ENCODE data around the gene GHR. TPM values are rescaled to one million over a fixed set of nuclear protein-coding genes. Genes with fewer than 3 reads are reported as not detected.

Gene GHR
- total RNA-seq, 1 donor from 2014 or later = 3.2 TPM

GRCh38 chr5:42467572-42467971, 44.3 kb downstream of the GHR start:
- no peak for DNase-seq

- no peak for DNase-seq
Measured at GRCh38 chr5:42467981-42468524, 44.8 kb downstream of the GHR start.

GRCh38 chr5:42483472-42484154, 60.4 kb downstream of the GHR start:
- no peak for DNase-seq

GRCh38 chr5:42487077-42487476, 63.8 kb downstream of the GHR start:
- no peak for DNase-seq

- DNase-seq = no peak
Measured at GRCh38 chr5:42487821-42488220, 64.6 kb downstream of the GHR start.

GRCh38 chr5:42490831-42491230, 67.6 kb downstream of the GHR start:
- DNase-seq = no peak

- DNase-seq = no peak
Measured at GRCh38 chr5:42491699-42492098, 68.5 kb downstream of the GHR start.

GRCh38 chr5:42492974-42493373, 69.7 kb downstream of the GHR start:
- DNase-seq = no peak

GRCh38 chr5:42494414-42494813, 71.2 kb downstream of the GHR start:
- DNase-seq = no peak

- no peak for DNase-seq
Measured at GRCh38 chr5:42495914-42496313, 72.7 kb downstream of the GHR start.

- no peak for DNase-seq
Measured at GRCh38 chr5:42496397-42497156, 73.3 kb downstream of the GHR start.

GRCh38 chr5:42498000-42498399, 74.8 kb downstream of the GHR start:
- no peak for DNase-seq

GRCh38 chr5:42499016-42499415, 75.8 kb downstream of the GHR start:
- no peak for DNase-seq

- no peak for DNase-seq
Measured at GRCh38 chr5:42500003-42500599, 76.9 kb downstream of the GHR start.

- DNase-seq = no peak
Measured at GRCh38 chr5:42502613-42503470, 79.6 kb downstream of the GHR start.

GRCh38 chr5:42506662-42507061, 83.4 kb downstream of the GHR start:
- DNase-seq = no peak

- no peak for DNase-seq
Measured at GRCh38 chr5:42507451-42508097, 84.3 kb downstream of the GHR start.

- no peak for DNase-seq
Measured at GRCh38 chr5:42513246-42513645, 90.0 kb downstream of the GHR start.

- no peak for DNase-seq
Measured at GRCh38 chr5:42514754-42515153, 91.5 kb downstream of the GHR start.

GRCh38 chr5:42515504-42515903, 92.3 kb downstream of the GHR start:
- no peak for DNase-seq

- no peak for DNase-seq
Measured at GRCh38 chr5:42516282-42517042, 93.2 kb downstream of the GHR start.

Measured in dermis blood vessel endothelial cell (primary cell).